WI38 (cell line): ENCODE results near the gene CFAP157.

Experiments used
- H3K4me3 ChIP-seq: 2 replicates; pipeline ENCODE4 v1.5.1; 2011; ENCODE audit warnings: low read depth, mild to moderate bottlenecking, control low read depth, low read length
- TF ChIP-seq, protein P1 (sequence below): IDR thresholded peaks from 2 replicates; pipeline ENCODE4 v1.5.1; 2012; ENCODE audit warnings: low read depth, mild to moderate bottlenecking, control low read depth, low read length

The CFAP157 gene

DNA sequence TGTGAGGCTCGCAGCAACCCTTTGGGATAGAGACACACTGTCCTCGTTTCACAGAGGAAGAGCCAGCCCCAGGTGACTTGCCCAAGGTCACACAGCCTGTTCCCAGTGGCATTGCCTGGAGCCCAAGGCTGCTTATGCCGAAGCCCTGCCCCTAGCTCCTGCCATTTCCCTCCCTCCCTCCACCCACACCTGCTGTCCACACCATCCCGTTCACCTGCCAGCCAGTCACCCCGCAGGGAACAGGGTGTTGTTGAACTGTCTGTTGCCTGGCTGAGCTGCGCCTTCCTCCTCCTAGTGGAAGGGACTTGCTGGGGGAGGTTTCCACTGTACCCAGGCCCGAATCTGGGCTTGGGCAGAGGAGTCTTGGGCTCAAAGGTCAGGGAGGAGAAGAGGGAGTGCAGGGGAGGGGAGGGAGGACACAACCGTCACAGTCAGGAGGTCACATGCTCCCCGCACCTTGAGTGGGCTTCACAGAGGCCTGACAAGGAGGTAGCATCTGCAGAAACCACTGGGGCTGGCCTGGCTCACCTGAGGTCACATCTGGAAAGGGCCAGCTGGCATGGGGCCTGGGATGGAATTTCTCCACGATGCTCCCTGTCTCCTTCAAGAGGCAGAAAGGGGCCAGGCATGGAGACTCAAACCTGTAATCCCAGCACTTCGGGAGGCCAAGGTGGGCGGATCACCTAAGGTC is 15.4 kb downstream of the CFAP157 start:
- no peak overlapping the region for H3K4me3 ChIP-seq
- TF ChIP-seq, protein P1, sequence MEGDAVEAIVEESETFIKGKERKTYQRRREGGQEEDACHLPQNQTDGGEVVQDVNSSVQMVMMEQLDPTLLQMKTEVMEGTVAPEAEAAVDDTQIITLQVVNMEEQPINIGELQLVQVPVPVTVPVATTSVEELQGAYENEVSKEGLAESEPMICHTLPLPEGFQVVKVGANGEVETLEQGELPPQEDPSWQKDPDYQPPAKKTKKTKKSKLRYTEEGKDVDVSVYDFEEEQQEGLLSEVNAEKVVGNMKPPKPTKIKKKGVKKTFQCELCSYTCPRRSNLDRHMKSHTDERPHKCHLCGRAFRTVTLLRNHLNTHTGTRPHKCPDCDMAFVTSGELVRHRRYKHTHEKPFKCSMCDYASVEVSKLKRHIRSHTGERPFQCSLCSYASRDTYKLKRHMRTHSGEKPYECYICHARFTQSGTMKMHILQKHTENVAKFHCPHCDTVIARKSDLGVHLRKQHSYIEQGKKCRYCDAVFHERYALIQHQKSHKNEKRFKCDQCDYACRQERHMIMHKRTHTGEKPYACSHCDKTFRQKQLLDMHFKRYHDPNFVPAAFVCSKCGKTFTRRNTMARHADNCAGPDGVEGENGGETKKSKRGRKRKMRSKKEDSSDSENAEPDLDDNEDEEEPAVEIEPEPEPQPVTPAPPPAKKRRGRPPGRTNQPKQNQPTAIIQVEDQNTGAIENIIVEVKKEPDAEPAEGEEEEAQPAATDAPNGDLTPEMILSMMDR = no peak

DNA sequence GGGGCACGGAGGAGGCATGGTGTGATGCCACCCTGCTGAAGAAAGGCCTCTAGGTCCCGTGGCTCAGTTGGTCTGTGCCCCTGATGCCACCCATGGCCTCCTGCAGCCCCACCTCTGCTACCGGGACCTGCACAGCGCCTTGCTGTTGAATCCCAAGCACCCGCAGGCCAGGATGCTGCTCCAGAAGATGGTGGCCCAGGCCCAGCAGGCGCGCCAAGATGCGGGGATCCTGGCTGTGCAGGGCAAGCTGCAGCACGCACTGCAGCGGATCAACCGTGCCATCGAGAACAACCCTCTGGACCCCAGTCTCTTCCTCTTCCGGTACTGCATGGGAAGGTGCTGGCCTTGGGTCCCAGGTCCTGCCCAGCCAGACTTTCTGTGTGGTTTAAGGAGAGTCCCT is 16.2 kb downstream of the CFAP157 start:
- TF ChIP-seq, protein P1 = no peak
- no peak overlapping the region for H3K4me3 ChIP-seq

DNA sequence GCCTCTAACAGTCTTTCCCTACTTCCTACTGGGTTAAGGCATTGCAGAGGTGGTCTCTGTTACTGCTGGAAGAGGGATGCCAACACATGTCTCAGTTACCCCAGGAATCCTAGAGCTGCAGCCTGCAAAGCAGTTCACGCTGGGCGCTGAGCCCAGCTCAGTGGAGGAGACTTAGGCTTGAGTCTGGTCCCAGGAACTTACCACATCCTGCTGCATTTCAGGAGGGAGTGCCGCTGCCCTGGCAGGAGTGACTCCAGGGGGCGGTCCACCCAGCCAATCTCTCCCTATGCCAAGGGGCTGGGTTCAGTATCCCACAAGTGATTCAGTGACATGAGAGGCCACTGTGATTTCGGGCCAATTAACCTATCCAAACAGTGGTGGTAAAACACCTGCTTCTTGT is 16.7 kb downstream of the CFAP157 start:
- H3K4me3 ChIP-seq = no peak overlapping the region
- TF ChIP-seq, protein P1 = no peak

DNA sequence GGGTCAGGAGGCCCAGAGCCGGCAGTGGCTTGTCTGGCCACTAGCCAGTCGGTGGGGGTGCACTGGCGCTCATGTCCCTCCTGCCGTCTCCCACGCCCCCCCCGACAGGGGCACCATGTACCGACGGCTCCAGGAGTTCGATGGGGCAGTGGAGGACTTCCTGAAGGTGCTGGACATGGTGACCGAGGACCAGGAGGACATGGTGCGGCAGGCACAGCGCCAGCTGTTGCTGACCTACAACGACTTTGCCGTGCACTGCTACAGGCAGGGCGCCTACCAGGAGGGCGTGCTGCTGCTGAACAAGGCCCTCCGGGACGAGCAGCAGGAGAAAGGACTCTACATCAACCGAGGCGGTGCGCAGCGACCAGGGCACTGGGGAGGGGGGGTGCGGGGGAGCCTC is 17.2 kb downstream of the CFAP157 start:
- H3K4me3 ChIP-seq = no peak overlapping the region
- TF ChIP-seq, protein P1 = no peak

DNA sequence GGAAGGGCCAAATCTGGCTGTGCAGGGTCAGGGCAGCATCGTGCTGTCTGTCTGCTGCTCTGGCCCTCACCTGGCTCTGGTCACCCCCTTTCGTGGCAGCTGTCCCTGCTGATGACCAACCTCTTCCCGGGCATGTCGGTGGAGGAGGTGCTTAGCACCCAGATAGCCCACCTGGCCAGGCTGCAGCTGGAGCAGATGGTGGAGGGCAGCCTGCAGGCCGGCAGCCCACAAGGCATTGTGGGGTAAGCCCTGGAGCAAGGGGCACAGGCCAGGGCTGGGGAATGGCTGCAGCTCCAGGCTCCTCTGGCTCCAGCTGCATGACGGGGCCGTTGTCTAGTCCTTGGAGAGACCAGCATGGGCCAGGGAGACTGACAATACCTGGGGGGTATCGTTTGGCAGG is 20.1 kb downstream of the CFAP157 start:
- no peak overlapping the region for H3K4me3 ChIP-seq
- TF ChIP-seq, protein P1 = no peak

DNA sequence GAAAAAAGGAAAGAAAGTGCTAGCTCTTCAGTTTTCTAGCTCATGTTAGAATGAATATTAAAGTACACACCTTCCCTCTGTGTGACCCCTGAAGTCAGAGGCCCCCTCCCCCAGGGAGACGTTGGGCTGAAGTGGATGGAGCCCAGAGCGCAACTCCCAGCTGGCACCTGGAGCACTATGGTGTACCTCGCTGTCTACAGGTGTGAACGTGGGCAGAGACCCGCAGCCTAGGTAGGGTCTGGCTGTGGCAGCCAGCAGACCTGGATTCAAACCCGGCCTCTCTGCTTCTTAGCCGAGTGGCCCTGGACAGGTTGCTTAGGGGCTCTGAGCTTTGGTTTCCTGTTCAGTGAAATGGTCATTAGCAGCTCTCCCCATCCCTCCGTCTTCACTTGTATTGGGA is 22.0 kb downstream of the CFAP157 start:
- no peak overlapping the region for H3K4me3 ChIP-seq
- TF ChIP-seq, protein P1 = no peak

DNA sequence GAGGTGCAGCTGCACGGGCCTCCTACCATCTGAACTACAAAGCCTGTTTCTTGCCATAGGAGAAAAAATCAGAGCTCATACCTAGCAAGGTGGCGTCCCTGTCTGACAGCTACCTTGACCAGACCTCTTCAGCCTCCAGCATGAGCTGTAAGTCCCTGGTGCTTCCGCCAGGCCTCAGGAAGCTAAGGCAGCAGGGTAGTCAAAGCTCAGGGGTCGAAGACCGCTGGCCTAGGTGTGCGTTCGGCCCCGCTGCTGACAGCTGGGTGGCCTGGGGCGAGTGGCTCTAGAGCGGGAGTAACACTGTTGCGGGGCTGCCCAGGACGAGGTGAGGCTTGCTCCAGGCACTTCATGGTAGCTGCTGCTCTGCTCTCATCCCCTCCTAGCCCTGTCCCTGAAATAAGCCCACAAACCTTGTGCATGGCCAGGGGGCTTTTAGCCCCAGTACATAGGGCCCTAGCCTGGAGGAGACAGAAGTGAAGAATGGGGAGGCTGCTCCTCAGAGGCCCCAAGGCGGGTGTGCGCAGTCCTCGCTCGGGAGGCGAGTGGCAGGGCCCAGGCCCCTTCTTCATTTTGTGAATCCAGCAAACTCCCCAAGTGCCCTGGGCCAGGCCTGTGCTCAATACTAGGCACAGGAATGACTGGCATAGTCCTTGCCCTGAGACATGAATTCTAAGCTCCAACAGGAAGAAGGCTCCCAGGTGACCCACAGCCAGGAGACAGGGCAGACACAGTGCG is 22.9 kb downstream of the CFAP157 start:
- TF ChIP-seq, protein P1 = no peak
- H3K4me3 ChIP-seq = no peak overlapping the region
